Neuronal stem cell (in vitro differentiated cells): ENCODE measurements around the gene SERPINB6.

Source experiments
- DNase-seq: peaks from one replicate; pipeline ENCODE4 v3.0.0-alpha.2; 2013; ENCODE audit warnings: low spot score
- H2AFZ ChIP-seq: one replicate; pipeline ENCODE4 v1.6.1; 2013; ENCODE audit warnings: mild to moderate bottlenecking, low read length, inconsistent platforms
- H2AK5ac ChIP-seq: 2 replicates; pipeline ENCODE4 v1.6.1; 2013; ENCODE audit warnings: low read depth, mild to moderate bottlenecking, inconsistent platforms, low read length, moderate library complexity, mixed read lengths
- H2BK120ac ChIP-seq: 2 replicates; pipeline ENCODE4 v1.6.1; 2013; ENCODE audit warnings: low read depth, mild to moderate bottlenecking, inconsistent platforms, low read length, moderate library complexity, mixed read lengths
- H2BK12ac ChIP-seq: one replicate; pipeline ENCODE4 v1.6.1; 2013; ENCODE audit warnings: low read length, inconsistent platforms
- H2BK15ac ChIP-seq: 2 replicates; pipeline ENCODE4 v1.6.1; 2013; ENCODE audit warnings: mild to moderate bottlenecking, low read length, inconsistent platforms, mixed read lengths
- H2BK5ac ChIP-seq: one replicate; pipeline ENCODE4 v1.6.1; 2013; ENCODE audit warnings: inconsistent platforms, mild to moderate bottlenecking, low read length, moderate library complexity
- H3K14ac ChIP-seq: one replicate; pipeline ENCODE4 v1.6.1; 2013; ENCODE audit warnings: low read length, inconsistent platforms
- H3K18ac ChIP-seq: 2 replicates; pipeline ENCODE4 v1.6.1; 2013; ENCODE audit warnings: low read length, inconsistent platforms
- H3K23ac ChIP-seq: 2 replicates; pipeline ENCODE4 v1.6.1; 2013; ENCODE audit warnings: low read depth, mild to moderate bottlenecking, mixed read lengths, low read length, inconsistent platforms; ENCODE audit not compliant: poor library complexity
- H3K27ac ChIP-seq: replicated peaks from 3 replicates; pipeline ENCODE4 v1.5.1; 2013; ENCODE audit warnings: low read length, inconsistent platforms
- H3K27me3 ChIP-seq, 3 experiments: 2 replicates each; pipeline ENCODE4 v1.6.1; 2013; ENCODE audit warnings: low read length in 3 of 3, mild to moderate bottlenecking in 2 of 3, inconsistent platforms in 1 of 3, low read depth in 1 of 3, mixed read lengths in 1 of 3, moderate library complexity in 1 of 3; ENCODE audit not compliant: control insufficient read depth in 3 of 3, insufficient read depth in 3 of 3
- H3K36me3 ChIP-seq, 2 donors: replicated peaks in 1 of 2; 2 replicates each; pipeline ENCODE4 v1.6.1; 2013; ENCODE audit warnings: low read length in 2 of 2; ENCODE audit not compliant: control insufficient read depth in 2 of 2, insufficient read depth in 2 of 2
- H3K4ac ChIP-seq: 2 replicates; pipeline ENCODE4 v1.6.1; 2013; ENCODE audit warnings: inconsistent platforms, mild to moderate bottlenecking, low read length, moderate library complexity
- H3K4me1 ChIP-seq, 2 donors: 1 replicate in 1 of 2; 2 replicates in 1 of 2; pipeline ENCODE4 v1.6.1; 2013; ENCODE audit warnings: low read length in 2 of 2, low read depth in 1 of 2; ENCODE audit not compliant: control insufficient read depth in 2 of 2, insufficient read depth in 1 of 2
- H3K4me2 ChIP-seq: one replicate; pipeline ENCODE4 v1.6.1; 2013; ENCODE audit warnings: mild to moderate bottlenecking, low read length, inconsistent platforms; ENCODE audit not compliant: insufficient read depth, poor library complexity, severe bottlenecking
- H3K4me3 ChIP-seq, 2 donors: 2 replicates each; pipeline ENCODE4 v1.5.1; 2013; ENCODE audit warnings: low read length in 2 of 2, mild to moderate bottlenecking in 2 of 2, inconsistent platforms in 1 of 2, moderate library complexity in 1 of 2
- H3K79me1 ChIP-seq: one replicate; pipeline ENCODE4 v1.6.1; 2013; ENCODE audit warnings: low read depth, mild to moderate bottlenecking, inconsistent platforms, low read length, moderate library complexity
- H3K9ac ChIP-seq: one replicate; pipeline ENCODE4 v1.6.1; 2013; ENCODE audit warnings: mild to moderate bottlenecking, low read depth, low read length, inconsistent platforms; ENCODE audit not compliant: poor library complexity
- H3K9me3 ChIP-seq, 2 donors: replicated peaks in 1 of 2; 2 replicates each; pipeline versions ENCODE3 to v1.6.1; 2013; ENCODE audit warnings: low read length in 2 of 2, mild to moderate bottlenecking in 2 of 2, inconsistent platforms in 1 of 2, low read depth in 1 of 2, mixed read lengths in 1 of 2, moderate library complexity in 1 of 2; ENCODE audit not compliant: control insufficient read depth in 2 of 2, insufficient read depth in 1 of 2
- H4K8ac ChIP-seq: one replicate; pipeline ENCODE4 v1.6.1; 2013; ENCODE audit warnings: low read depth, mild to moderate bottlenecking, inconsistent platforms, low read length, moderate library complexity
- H4K91ac ChIP-seq: one replicate; pipeline ENCODE4 v1.6.1; 2013; ENCODE audit warnings: low read length, low read depth, mild to moderate bottlenecking, inconsistent platforms; ENCODE audit not compliant: poor library complexity
- WGBS, 2 donors: extraction: QIAGEN DNeasy Blood & Tissue Kit; methylation state at CpG; one replicate each; pipeline ENCODE4 v1.1.7; 2013; ENCODE audit warnings: missing lambda C conversion rate in 2 of 2, mixed read lengths in 1 of 2; ENCODE audit not compliant: insufficient read length in 2 of 2, insufficient replicate concordance in 1 of 2; ENCODE audit errors: extremely low coverage in 2 of 2; 5-methylcytosine and 5-hydroxymethylcytosine counted together

SERPINB6 gene

DNA sequence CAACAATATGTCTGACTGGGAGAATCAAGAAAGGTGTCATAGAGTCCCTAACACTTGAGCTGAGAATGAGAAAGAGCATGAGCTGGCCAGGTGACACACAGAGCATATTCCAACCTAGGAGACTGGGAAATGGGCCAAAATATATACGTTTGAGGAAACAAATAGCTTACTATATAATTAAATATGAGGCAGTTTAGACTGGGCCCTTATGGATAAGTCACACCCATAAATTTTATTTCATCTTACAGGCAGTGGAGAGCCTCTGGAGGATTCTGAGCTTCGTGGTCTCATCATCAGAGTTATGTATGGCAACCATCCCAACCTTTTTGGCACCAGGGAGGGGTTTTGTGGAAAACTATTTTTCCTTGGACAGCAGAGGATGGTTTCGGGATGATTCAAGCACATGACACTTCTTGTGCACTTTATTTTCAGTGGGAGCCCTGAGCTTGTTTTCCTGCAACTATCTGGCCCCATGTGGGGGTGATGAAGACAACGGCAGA lies 15.4 kb upstream of the SERPINB6 start:
- H3K9me3 ChIP-seq = no peaks in the 10 kb centered on the region
- H3K36me3 ChIP-seq = no peaks in the 10 kb centered on the region
- H4K91ac ChIP-seq = no peak overlapping the region
- no peak overlapping the region for H2AFZ ChIP-seq
- no peak overlapping the region for H3K23ac ChIP-seq
- H3K27me3 ChIP-seq = no peaks in the 10 kb centered on the region
- H3K4me3 ChIP-seq = no peak overlapping the region
- H3K4me2 ChIP-seq = no peak overlapping the region
- H3K4me1 ChIP-seq = peaks cover 18 to 20% of the 10 kb centered on the region in 2 donors
- no peak for DNase-seq
- H2AK5ac ChIP-seq = peak overlapping the region; percentile 41
- H3K27ac ChIP-seq = no peak overlapping the region
- H2BK12ac ChIP-seq = no peak overlapping the region
- H3K79me1 ChIP-seq = no peaks in the 10 kb centered on the region
- no peak overlapping the region for H3K9ac ChIP-seq
- WGBS, 2 donors = no CpG with 5 or more reads among the region's 4 CpGs
- no peak overlapping the region for H4K8ac ChIP-seq
- H3K4ac ChIP-seq = no peak overlapping the region
- H2BK15ac ChIP-seq = no peak overlapping the region
- no peak overlapping the region for H2BK120ac ChIP-seq
- H3K14ac ChIP-seq = no peak overlapping the region
- H2BK5ac ChIP-seq = no peak overlapping the region
- H3K18ac ChIP-seq = no peak overlapping the region

DNA sequence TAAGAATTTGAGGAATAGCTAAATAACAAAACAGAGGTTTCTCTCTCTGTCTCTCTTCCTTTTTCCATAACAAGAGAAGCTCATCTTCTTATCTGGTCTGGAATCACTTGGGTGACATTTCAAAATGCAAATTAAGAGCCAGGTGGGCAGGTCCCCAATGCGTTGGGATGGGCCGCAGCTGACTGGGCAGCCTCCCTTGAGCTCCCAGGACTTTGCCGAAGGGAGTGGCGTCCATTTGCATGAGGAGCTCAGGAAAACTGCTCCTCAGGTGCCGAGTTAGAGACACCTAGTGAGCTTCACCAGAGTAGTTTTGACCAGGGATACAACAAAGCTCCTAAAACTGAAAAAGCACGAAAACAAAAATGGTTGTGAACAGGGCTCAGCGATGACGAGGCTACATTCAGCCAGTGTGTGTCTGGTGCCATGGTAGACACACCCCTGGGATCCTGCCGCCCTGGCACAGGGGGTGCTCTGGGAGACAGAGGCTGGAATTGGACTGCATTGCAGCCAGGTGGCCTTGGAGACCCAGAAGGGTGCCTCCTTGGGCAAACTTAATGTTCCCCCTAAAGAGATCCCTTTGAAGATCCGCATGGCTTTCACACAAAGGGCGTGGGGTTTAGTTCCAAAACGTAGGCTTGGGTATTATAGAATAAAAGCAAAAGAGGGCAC lies 13.5 kb upstream of the SERPINB6 start:
- Histone ChIP-seq H2AFZ (no peak overlapping the region), H2BK120ac (no peak overlapping the region), H3K4me3 (no peak overlapping the region), H2BK5ac (no peak overlapping the region), H3K79me1 (no peaks in the 10 kb centered on the region), H3K23ac (no peak overlapping the region), H3K27ac (no peak overlapping the region), H3K27me3 (no peaks in the 10 kb centered on the region), H3K4me2 (no peak overlapping the region), H2BK15ac (peak overlapping the region; percentile 10), H3K4me1 (peaks cover 9 to 14% of the 10 kb centered on the region in 2 donors), H4K91ac (no peak overlapping the region), H2BK12ac (no peak overlapping the region), H3K18ac (peak overlapping the region; percentile 50), H3K14ac (no peak overlapping the region), H3K9me3 (no peaks in the 10 kb centered on the region), H2AK5ac (peak overlapping the region; percentile 11), H3K4ac (no peak overlapping the region), H3K36me3 (no peaks in the 10 kb centered on the region), H4K8ac (no peak overlapping the region), H3K9ac (no peak overlapping the region)
- DNase-seq = no peak
- no CpG with 5 or more reads among the region's 12 CpGs for WGBS, 2 donors

DNA sequence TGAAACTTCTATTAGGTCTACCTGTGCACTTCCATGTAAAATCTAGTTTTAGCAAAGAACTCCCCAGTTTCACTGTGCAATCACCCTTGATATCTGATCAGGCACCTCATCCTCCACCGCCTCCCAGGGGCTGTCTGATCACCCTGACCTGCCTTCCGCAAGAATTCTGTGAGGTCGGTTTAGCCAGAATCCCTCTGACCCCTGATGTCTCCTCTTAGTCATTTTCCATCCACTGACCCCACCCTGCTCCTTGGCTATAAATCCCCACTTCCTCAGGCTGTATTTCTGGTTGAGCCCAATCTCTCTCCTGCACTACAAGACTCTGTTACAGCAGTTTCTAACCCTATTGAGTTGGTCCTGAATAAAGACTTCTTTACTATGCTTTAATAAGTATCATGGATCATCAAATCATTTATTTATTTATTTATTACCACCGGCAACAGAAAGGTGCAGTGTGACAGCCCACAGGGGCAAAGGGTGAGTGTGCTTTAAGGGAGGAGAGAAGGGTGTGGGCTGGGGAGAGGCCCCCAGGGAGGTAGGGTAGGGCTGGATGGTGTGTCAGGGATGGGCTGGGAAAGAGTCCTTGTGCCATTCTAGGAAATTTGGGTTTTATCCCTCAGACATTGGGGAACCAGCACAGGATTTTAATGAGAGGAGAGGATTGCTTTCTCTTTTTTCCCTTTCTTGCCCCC lies 11.2 kb upstream of the SERPINB6 start:
- H3K79me1 ChIP-seq = no peaks in the 10 kb centered on the region
- no peak for DNase-seq
- no peaks in the 10 kb centered on the region for H3K36me3 ChIP-seq
- H3K27ac ChIP-seq = no peak overlapping the region
- H3K9ac ChIP-seq = no peak overlapping the region
- WGBS, 2 donors = no CpG with 5 or more reads among the region's 4 CpGs
- H2AK5ac ChIP-seq = no peak overlapping the region
- H2BK120ac ChIP-seq = no peak overlapping the region
- no peak overlapping the region for H2AFZ ChIP-seq
- H2BK15ac ChIP-seq = no peak overlapping the region
- no peak overlapping the region for H2BK5ac ChIP-seq
- H2BK12ac ChIP-seq = no peak overlapping the region
- no peak overlapping the region for H3K23ac ChIP-seq
- no peak overlapping the region for H3K4me3 ChIP-seq
- no peak overlapping the region for H4K8ac ChIP-seq
- no peak overlapping the region for H4K91ac ChIP-seq
- H3K14ac ChIP-seq = no peak overlapping the region
- H3K4me1 ChIP-seq = peaks cover 7 to 13% of the 10 kb centered on the region in 2 donors
- H3K18ac ChIP-seq = no peak overlapping the region
- no peaks in the 10 kb centered on the region for H3K9me3 ChIP-seq
- no peak overlapping the region for H3K4ac ChIP-seq
- H3K27me3 ChIP-seq = no peaks in the 10 kb centered on the region
- H3K4me2 ChIP-seq = no peak overlapping the region

DNA sequence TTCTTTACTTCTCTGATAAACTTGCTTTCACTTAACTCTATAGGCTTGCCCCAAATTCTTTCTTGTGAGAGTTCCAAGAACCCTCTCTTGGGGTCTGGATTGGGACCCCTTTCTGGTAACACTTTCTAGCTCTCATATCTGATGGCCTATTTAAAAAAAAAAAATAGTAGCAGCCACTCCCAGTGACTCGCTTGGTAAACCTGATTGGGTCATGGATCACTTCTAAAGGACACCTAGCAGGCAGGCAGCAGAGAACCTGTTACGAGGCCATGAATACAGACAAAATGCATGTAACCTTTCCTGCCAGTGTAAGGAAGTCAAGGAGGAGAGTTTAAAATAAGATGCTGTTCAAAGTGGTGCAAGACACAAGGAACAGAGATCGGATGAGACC lies 9.1 kb upstream of the SERPINB6 start:
- no CpG with 5 or more reads among the region's 3 CpGs for WGBS, 2 donors
- H4K8ac ChIP-seq = no peak overlapping the region
- no peak overlapping the region for H3K4me2 ChIP-seq
- DNase-seq = no peak
- H2BK5ac ChIP-seq = no peak overlapping the region
- H2BK120ac ChIP-seq = no peak overlapping the region
- H3K14ac ChIP-seq = no peak overlapping the region
- no peaks in the 10 kb centered on the region for H3K9me3 ChIP-seq
- no peak overlapping the region for H3K27ac ChIP-seq
- no peak overlapping the region for H3K18ac ChIP-seq
- no peaks in the 10 kb centered on the region for H3K27me3 ChIP-seq
- no peak overlapping the region for H2AK5ac ChIP-seq
- no peaks in the 10 kb centered on the region for H3K79me1 ChIP-seq
- peaks cover 2 to 9% of the 10 kb centered on the region in 2 donors for H3K4me1 ChIP-seq
- no peak overlapping the region for H2BK12ac ChIP-seq
- H2AFZ ChIP-seq = no peak overlapping the region
- no peak overlapping the region for H3K4ac ChIP-seq
- no peak overlapping the region for H3K9ac ChIP-seq
- H2BK15ac ChIP-seq = no peak overlapping the region
- H3K23ac ChIP-seq = no peak overlapping the region
- no peaks in the 10 kb centered on the region for H3K36me3 ChIP-seq
- H3K4me3 ChIP-seq = no peak overlapping the region
- H4K91ac ChIP-seq = no peak overlapping the region
